CD14-positive monocyte (primary cell): Measurements from ENCODE around the gene CRTC2. TPM values are rescaled to one million over a fixed set of nuclear protein-coding genes. Genes with fewer than 3 reads are reported as not detected.
A peak's percentile ranks its signal among the peaks of the same experiment; 100 is the strongest.

Experiments
- DNase-seq, 3 donors: peaks; one replicate each; pipeline ENCODE4 v3.0.0-alpha.2; 2011 to 2022
- H2AFZ ChIP-seq: 2 replicates; pipeline ENCODE4 v1.6.0; 2012; ENCODE audit warnings: mild to moderate bottlenecking, low read depth, low read length, inconsistent platforms; ENCODE audit not compliant: insufficient read depth, poor library complexity, severe bottlenecking
- H3K27ac ChIP-seq, 2 donors: 1 replicate in 1 of 2; 2 replicates in 1 of 2; pipeline ENCODE4 v1.5.1; 2012 to 2013; ENCODE audit warnings: low read length in 2 of 2, control low read depth in 1 of 2, inconsistent platforms in 1 of 2, low read depth in 1 of 2, mild to moderate bottlenecking in 1 of 2
- H3K27me3 ChIP-seq, 2 donors: one replicate each; pipeline versions ENCODE4 v1.6.0 to v1.6.1; 2011 to 2013; ENCODE audit warnings: low read length in 2 of 2; ENCODE audit not compliant: control insufficient read depth in 2 of 2, insufficient read depth in 2 of 2
- H3K36me3 ChIP-seq, 2 donors: replicated peaks in 1 of 2; 1 replicate in 1 of 2; 2 replicates in 1 of 2; pipeline versions ENCODE4 v1.5.1 to v1.6.1; 2012 to 2013; ENCODE audit warnings: low read length in 2 of 2, control low read depth in 1 of 2, inconsistent platforms in 1 of 2, mild to moderate bottlenecking in 1 of 2; ENCODE audit not compliant: insufficient read depth in 2 of 2, control insufficient read depth in 1 of 2
- H3K4me1 ChIP-seq, 2 donors: 1 replicate in 1 of 2; 2 replicates in 1 of 2; pipeline versions ENCODE4 v1.5.1 to v1.6.1; 2012 to 2013; ENCODE audit warnings: low read length in 2 of 2, control low read depth in 1 of 2, inconsistent platforms in 1 of 2, mild to moderate bottlenecking in 1 of 2, moderate library complexity in 1 of 2; ENCODE audit not compliant: insufficient read depth in 2 of 2, control insufficient read depth in 1 of 2
- H3K4me2 ChIP-seq: replicated peaks from 2 replicates; pipeline ENCODE3; 2012; ENCODE audit warnings: low read length, moderate library complexity, mild to moderate bottlenecking; ENCODE audit not compliant: poor library complexity, severe bottlenecking; ENCODE audit errors: extremely low read depth
- H3K4me3 ChIP-seq, 3 experiments: fragments of 200-600 bp in 1 of 3; sonication (generic) in 1 of 3; replicated peaks in 1 of 3; 1 replicate in 2 of 3; 2 replicates in 1 of 3; pipeline ENCODE4 v1.5.1; 2011 to 2013; ENCODE audit warnings: low read length in 3 of 3, mild to moderate bottlenecking in 3 of 3, control low read depth in 2 of 3, low read depth in 2 of 3, inconsistent platforms in 1 of 3, moderate library complexity in 1 of 3
- H3K79me2 ChIP-seq: 2 replicates; pipeline ENCODE4 v1.6.0; 2012; ENCODE audit warnings: mild to moderate bottlenecking, control low read depth, inconsistent platforms, low read length, moderate library complexity; ENCODE audit not compliant: insufficient read depth
- H3K9ac ChIP-seq: 2 replicates; pipeline ENCODE4 v1.6.0; 2017; ENCODE audit warnings: low read length, mild to moderate bottlenecking; ENCODE audit not compliant: insufficient read depth, poor library complexity, severe bottlenecking
- H3K9me3 ChIP-seq, 2 donors: replicated peaks in 1 of 2; 1 replicate in 1 of 2; 2 replicates in 1 of 2; pipeline versions ENCODE4 v1.5.1 to v1.6.1; 2012 to 2013; ENCODE audit warnings: low read length in 2 of 2, control low read depth in 1 of 2; ENCODE audit not compliant: control insufficient read depth in 1 of 2, insufficient read depth in 1 of 2
- H4K20me1 ChIP-seq: 2 replicates; pipeline ENCODE4 v1.6.0; 2012; ENCODE audit warnings: mild to moderate bottlenecking, low read length, control low read depth, moderate library complexity; ENCODE audit not compliant: insufficient read depth
- H3K27ac Mint-ChIP-seq, 7 donors: one replicate each; pipeline ENCODE4 v1.8.0; 2020; ENCODE audit warnings: mild to moderate bottlenecking in 7 of 7, mixed read lengths in 7 of 7, moderate library complexity in 6 of 7, inconsistent platforms in 2 of 7
- H3K27me3 Mint-ChIP-seq, 3 donors: one replicate each; pipeline ENCODE4 v1.8.0; 2021 to 2022; ENCODE audit warnings: low read depth in 3 of 3, mild to moderate bottlenecking in 3 of 3, mixed read lengths in 3 of 3, moderate library complexity in 3 of 3, inconsistent platforms in 1 of 3
- H3K36me3 Mint-ChIP-seq, 2 donors: one replicate each; pipeline ENCODE4 v1.8.0; 2020; ENCODE audit warnings: mixed read lengths in 2 of 2, inconsistent platforms in 1 of 2, mild to moderate bottlenecking in 1 of 2
- H3K4me1 Mint-ChIP-seq: one replicate; pipeline ENCODE4 v1.8.0; 2020; ENCODE audit warnings: mild to moderate bottlenecking, mixed read lengths
- H3K4me3 Mint-ChIP-seq, 2 donors: one replicate each; pipeline ENCODE4 v1.8.0; 2020; ENCODE audit warnings: mild to moderate bottlenecking in 2 of 2, mixed read lengths in 2 of 2, moderate library complexity in 1 of 2
- H3K9me3 Mint-ChIP-seq, 7 donors: one replicate each; pipeline ENCODE4 v1.8.0; 2020 to 2022; ENCODE audit warnings: mixed read lengths in 7 of 7, mild to moderate bottlenecking in 6 of 7, moderate library complexity in 6 of 7, inconsistent platforms in 2 of 7
- WGBS: methylation state at CpG from one replicate; pipeline ENCODE4 v1.1.5; 2013; ENCODE audit warnings: missing lambda C conversion rate; ENCODE audit not compliant: insufficient coverage; 5-methylcytosine and 5-hydroxymethylcytosine counted together
- intact Hi-C, 2 donors: fragments of 100-400 bp; cut with micrococcal nuclease; formaldehyde crosslinking; loops; one replicate each; pipeline versions ENCODE4 v1.15.0 to v1.15.1; 2023
- polyA plus RNA-seq, 3 donors: library from polyadenylated mRNA; depleted of rRNA in 1 of 3; unstranded in 2 of 3; stranded (reverse) in 1 of 3; fragments of 300-500 nt in 2 of 3; fragments of >200 nt in 1 of 3; fragmentation: Illumina TruSeq in 2 of 3; gene quantifications; 1 replicate in 2 of 3; 2 replicates in 1 of 3; pipeline ENCODE4 v1.2.3, GENCODE V29; 2012 to 2021
- TF ChIP-seq, protein P1 (sequence below): fragments of 200-600 bp; IDR thresholded peaks from one replicate; pipeline ENCODE4 v1.8.0; 2022; ENCODE audit warnings: antibody characterized with exemption, mild to moderate bottlenecking

The CRTC2 gene
- polyA plus RNA-seq, 3 donors, result 13.7 to 86.0 (median 21.2) TPM

DNA sequence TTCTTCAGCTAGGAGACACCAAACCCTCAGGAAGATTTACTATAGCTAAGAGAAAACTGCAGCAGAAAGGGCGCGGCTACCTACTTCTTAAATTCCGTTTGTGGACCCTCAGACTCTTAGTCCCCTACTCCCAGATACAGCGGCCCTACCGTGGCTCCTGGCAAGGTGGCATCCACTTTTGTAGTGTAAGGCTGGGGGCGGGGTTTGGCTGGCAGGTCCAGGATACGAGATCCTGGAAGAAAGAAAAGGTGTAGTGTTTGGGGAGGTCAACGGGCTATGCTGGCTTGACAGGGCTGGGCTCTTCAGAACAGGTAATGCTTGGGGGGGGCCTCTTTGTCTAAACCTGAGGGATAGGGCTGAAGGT, 9.6 kb upstream of the CRTC2 start:
- H3K27ac ChIP-seq, result peak overlapping the region; percentile 86 to 89
- no peak for DNase-seq
- peak overlapping the region; percentile 92 for H3K4me2 ChIP-seq
- no peaks in the 10 kb centered on the region for H3K9me3 ChIP-seq
- H3K9me3 Mint-ChIP-seq, result no peaks in the 10 kb centered on the region
- intact Hi-C loops, result loop anchor here in 1 of 2 donors (1.0 kb wide), 1 partner anchor 11 kb away; no protein-coding TSS in a partner anchor
- peaks cover 43% of the 10 kb centered on the region for H3K79me2 ChIP-seq
- H3K36me3 Mint-ChIP-seq, result no peaks in the 10 kb centered on the region
- peaks cover 54% of the 10 kb centered on the region for H3K4me1 Mint-ChIP-seq
- H3K9ac ChIP-seq, result peak overlapping the region; percentile 68
- TF ChIP-seq, protein P1, sequence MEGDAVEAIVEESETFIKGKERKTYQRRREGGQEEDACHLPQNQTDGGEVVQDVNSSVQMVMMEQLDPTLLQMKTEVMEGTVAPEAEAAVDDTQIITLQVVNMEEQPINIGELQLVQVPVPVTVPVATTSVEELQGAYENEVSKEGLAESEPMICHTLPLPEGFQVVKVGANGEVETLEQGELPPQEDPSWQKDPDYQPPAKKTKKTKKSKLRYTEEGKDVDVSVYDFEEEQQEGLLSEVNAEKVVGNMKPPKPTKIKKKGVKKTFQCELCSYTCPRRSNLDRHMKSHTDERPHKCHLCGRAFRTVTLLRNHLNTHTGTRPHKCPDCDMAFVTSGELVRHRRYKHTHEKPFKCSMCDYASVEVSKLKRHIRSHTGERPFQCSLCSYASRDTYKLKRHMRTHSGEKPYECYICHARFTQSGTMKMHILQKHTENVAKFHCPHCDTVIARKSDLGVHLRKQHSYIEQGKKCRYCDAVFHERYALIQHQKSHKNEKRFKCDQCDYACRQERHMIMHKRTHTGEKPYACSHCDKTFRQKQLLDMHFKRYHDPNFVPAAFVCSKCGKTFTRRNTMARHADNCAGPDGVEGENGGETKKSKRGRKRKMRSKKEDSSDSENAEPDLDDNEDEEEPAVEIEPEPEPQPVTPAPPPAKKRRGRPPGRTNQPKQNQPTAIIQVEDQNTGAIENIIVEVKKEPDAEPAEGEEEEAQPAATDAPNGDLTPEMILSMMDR, result peak; percentile 7
- peak overlapping the region; percentile 85 to 97 (median 96) for H3K27ac Mint-ChIP-seq
- peak overlapping the region; percentile 95 to 97 for H3K4me3 Mint-ChIP-seq
- H3K4me3 ChIP-seq, result peak overlapping the region; percentile 36 to 91 (median 81)
- no peaks in the 10 kb centered on the region for H3K27me3 ChIP-seq
- peaks cover 2 to 4% (median 2%) of the 10 kb centered on the region in 3 donors for H3K27me3 Mint-ChIP-seq
- 0% methylated on average over 1 of the region's 8 CpGs for WGBS
- H2AFZ ChIP-seq, result peak overlapping the region; percentile 96
- H4K20me1 ChIP-seq, result no peaks in the 10 kb centered on the region
- peaks cover 36 to 50% of the 10 kb centered on the region in 2 donors for H3K4me1 ChIP-seq
- peaks cover 0 to 2% of the 10 kb centered on the region in 2 donors for H3K36me3 ChIP-seq

DNA sequence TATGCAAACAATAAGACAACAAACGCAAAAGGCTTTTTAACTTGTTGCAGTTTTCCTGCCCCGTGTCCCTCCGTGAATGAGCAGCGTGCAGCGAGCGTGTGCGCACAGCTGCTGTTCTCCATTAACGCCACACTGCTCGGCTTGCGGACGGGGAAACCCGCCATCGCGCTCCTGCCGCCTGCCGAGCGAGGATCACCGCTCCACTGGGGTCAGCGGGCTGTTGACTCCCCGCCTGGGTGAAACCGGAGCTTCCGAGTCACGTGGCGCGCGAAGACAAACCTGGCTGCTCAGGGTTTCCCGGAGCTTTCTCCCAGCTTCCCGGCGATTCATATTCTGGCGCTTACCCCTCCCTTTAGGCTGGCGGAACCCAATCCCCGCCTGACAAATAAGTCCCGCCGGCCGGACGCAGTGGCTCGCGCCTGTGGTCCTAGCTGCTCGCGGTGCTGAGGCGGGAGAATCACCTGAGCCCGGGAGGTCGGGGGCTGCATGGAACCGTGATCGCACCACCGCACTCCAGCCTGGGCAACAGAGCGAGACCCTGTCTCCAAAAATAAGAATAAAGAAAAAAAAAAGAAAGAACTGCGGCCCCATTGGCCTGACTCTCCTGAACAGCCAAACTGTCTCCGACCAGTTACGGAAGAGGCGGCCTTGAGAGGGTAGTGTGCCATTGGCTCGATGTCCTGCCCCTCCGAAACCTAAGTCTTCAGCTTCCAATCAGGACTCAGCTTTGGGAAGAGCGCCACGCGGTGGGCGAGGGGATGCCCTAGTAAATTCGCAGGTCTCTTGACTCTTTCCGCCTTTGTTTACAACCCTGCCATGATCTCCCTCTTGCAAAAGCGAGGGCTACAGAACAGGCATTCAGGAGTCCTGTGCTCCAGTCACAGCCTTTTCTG, 8.9 kb upstream of the CRTC2 start, which contains the start of gene CREB3L4:
TSS of gene CREB3L4 (plus strand) at position 796 of the 893 bp plus-strand sequence. CDS start 624 bp downstream, outside the sequence.
- Mint-ChIP-seq H3K4me1 (peaks cover 54% of the 10 kb centered on the region), H3K27ac (peak within 1 kb of the TSS; percentile 91 to 98 (median 97)), H3K36me3 (no peaks in the 10 kb centered on the region), H3K4me3 (peak within 1 kb of the TSS; percentile 95 to 97), H3K9me3 (no peaks in the 10 kb centered on the region), H3K27me3 (peaks cover 2 to 4% (median 2%) of the 10 kb centered on the region in 3 donors)
- intact Hi-C loops, result loop anchor here in 1 of 2 donors (1.0 kb wide), 1 partner anchor 10 kb away; no protein-coding TSS in a partner anchor
- under 1% methylated on average over 57 of the region's 60 CpGs for WGBS
- Histone ChIP-seq H3K4me3 (peak within 1 kb of the TSS; percentile 67 to 91 (median 81)), H3K27ac (peak within 1 kb of the TSS; percentile 86 to 89), H3K9me3 (no peaks in the 10 kb centered on the region), H3K27me3 (no peaks in the 10 kb centered on the region), H3K36me3 (no peaks in the 10 kb centered on the region), H3K4me1 (peaks cover 42 to 50% of the 10 kb centered on the region in 2 donors), H3K4me2 (peak within 1 kb of the TSS; percentile 92), H3K79me2 (peaks cover 49% of the 10 kb centered on the region), H4K20me1 (peaks cover 2% of the 10 kb centered on the region), H3K9ac (peak within 1 kb of the TSS; percentile 71), H2AFZ (peak within 1 kb of the TSS; percentile 96)
- DNase-seq, result peak; percentile 90 to 94 (median 93)
- TF ChIP-seq, protein P1, result peak; percentile 26
